Measurements from ENCODE around the gene TMEM52.

The TMEM52 gene

DNA sequence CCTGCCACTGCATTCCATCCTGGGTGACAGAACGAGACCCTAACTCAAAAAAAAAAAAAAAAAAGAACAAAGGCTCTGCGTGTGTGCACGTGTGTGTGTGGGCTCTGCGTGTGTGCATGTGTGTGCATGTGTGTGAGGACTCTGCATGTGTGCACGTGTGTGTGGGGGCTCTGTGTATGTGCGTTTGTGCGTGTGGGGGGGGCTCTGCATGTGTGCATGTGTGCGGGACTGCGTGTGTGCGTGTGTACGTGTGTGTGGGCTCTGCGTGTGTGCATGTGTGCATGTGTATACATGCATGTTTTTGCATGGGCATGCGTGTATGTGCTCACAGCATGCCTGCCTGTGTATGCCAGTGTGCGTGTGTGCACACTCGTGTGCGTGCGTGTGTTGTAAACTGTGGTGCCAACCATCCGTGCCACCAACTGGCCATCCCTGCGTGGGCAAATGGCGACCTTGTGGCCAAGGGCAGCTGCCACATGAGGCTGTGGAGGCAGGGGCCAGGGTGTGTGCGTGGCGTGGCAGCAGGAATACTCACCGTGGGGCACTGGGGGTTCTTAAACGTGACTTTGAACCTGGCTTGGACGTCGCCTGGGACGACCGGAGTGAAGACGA lies 26.8 kb upstream of the TMEM52 start:
- no peak for TF ChIP-seq ISL1 (CRISPR knock-in tag; IDR thresholded peaks at IDR 0.05)
- TF ChIP-seq, protein P1, sequence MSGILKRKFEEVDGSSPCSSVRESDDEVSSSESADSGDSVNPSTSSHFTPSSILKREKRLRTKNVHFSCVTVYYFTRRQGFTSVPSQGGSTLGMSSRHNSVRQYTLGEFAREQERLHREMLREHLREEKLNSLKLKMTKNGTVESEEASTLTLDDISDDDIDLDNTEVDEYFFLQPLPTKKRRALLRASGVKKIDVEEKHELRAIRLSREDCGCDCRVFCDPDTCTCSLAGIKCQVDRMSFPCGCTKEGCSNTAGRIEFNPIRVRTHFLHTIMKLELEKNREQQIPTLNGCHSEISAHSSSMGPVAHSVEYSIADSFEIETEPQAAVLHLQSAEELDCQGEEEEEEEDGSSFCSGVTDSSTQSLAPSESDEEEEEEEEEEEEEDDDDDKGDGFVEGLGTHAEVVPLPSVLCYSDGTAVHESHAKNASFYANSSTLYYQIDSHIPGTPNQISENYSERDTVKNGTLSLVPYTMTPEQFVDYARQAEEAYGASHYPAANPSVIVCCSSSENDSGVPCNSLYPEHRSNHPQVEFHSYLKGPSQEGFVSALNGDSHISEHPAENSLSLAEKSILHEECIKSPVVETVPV (CRISPR knock-in tag; IDR thresholded peaks at IDR 0.05) = no peak
- TF ChIP-seq, protein P2, sequence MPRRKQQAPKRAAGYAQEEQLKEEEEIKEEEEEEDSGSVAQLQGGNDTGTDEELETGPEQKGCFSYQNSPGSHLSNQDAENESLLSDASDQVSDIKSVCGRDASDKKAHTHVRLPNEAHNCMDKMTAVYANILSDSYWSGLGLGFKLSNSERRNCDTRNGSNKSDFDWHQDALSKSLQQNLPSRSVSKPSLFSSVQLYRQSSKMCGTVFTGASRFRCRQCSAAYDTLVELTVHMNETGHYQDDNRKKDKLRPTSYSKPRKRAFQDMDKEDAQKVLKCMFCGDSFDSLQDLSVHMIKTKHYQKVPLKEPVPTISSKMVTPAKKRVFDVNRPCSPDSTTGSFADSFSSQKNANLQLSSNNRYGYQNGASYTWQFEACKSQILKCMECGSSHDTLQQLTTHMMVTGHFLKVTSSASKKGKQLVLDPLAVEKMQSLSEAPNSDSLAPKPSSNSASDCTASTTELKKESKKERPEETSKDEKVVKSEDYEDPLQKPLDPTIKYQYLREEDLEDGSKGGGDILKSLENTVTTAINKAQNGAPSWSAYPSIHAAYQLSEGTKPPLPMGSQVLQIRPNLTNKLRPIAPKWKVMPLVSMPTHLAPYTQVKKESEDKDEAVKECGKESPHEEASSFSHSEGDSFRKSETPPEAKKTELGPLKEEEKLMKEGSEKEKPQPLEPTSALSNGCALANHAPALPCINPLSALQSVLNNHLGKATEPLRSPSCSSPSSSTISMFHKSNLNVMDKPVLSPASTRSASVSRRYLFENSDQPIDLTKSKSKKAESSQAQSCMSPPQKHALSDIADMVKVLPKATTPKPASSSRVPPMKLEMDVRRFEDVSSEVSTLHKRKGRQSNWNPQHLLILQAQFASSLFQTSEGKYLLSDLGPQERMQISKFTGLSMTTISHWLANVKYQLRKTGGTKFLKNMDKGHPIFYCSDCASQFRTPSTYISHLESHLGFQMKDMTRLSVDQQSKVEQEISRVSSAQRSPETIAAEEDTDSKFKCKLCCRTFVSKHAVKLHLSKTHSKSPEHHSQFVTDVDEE (CRISPR knock-in tag; IDR thresholded peaks at IDR 0.05) = no peak
- TF ChIP-seq, protein P3, sequence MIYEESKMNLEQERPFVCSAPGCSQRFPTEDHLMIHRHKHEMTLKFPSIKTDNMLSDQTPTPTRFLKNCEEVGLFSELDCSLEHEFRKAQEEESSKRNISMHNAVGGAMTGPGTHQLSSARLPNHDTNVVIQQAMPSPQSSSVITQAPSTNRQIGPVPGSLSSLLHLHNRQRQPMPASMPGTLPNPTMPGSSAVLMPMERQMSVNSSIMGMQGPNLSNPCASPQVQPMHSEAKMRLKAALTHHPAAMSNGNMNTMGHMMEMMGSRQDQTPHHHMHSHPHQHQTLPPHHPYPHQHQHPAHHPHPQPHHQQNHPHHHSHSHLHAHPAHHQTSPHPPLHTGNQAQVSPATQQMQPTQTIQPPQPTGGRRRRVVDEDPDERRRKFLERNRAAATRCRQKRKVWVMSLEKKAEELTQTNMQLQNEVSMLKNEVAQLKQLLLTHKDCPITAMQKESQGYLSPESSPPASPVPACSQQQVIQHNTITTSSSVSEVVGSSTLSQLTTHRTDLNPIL (CRISPR knock-in tag; IDR thresholded peaks at IDR 0.05; ENCODE audit: low read depth) = no peak
- ATAC-seq = no peak

DNA sequence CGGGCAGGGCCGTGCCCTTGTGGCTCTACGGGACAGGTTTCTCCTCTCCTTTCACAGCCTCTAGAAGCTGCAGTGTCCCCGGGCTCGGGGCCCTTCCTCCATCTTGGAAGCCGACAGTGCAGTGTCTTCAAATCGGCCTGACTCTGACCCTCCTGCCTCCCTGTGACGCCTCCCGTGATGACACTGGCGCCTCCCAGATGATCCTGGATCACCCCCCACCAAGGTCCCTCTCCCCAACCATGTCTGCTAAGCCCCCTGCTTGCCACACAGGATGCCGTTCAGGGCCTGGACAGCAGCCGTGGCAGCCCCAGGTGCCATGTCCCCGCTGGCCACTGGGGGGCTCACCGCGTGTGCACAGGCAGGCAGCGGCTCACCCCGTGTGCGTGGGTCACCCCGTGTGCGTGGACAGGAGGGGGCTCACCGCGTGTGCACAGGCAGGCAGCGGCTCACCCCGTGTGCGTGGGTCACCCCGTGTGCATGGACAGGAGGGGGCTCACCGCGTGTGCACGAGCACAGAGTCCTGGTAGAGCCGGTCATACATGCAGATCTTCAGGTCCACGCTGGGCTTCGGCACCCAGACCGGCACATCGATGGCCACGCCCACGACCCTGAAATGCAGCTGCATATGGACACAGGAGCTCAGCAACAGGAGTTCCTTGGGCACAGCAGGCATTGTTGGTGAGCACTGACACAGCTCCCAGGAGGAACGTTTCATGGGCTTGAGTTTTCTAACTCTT lies 24.9 kb upstream of the TMEM52 start:
- peak; percentile 98 for ATAC-seq
- TF ChIP-seq ZNF565 (CRISPR knock-in tag; conservative IDR thresholded peaks at IDR 0.05; ENCODE audit: low read depth) (no peak), GLIS3 (CRISPR knock-in tag; IDR thresholded peaks at IDR 0.05) (no peak), ZC3H10 (CRISPR knock-in tag; IDR thresholded peaks at IDR 0.05) (no peak), ZFP30 (CRISPR knock-in tag; IDR thresholded peaks at IDR 0.05) (no peak), ISL1 (CRISPR knock-in tag; IDR thresholded peaks at IDR 0.05) (no peak), ARNTL (CRISPR knock-in tag; IDR thresholded peaks at IDR 0.05; ENCODE audit: borderline replicate concordance, low read depth) (no peak), OSR1 (CRISPR knock-in tag; IDR thresholded peaks at IDR 0.05) (no peak), TOX (CRISPR knock-in tag; IDR thresholded peaks at IDR 0.05; ENCODE audit: borderline replicate concordance) (no peak), BACH2 (CRISPR knock-in tag; IDR thresholded peaks at IDR 0.05; ENCODE audit: borderline replicate concordance) (no peak), TCF4 (CRISPR knock-in tag; IDR thresholded peaks at IDR 0.05; ENCODE audit: borderline replicate concordance) (no peak), ZFP3 (CRISPR knock-in tag; IDR thresholded peaks at IDR 0.05) (no peak)
- TF ChIP-seq, protein P2 (CRISPR knock-in tag; IDR thresholded peaks at IDR 0.05) = no peak

DNA sequence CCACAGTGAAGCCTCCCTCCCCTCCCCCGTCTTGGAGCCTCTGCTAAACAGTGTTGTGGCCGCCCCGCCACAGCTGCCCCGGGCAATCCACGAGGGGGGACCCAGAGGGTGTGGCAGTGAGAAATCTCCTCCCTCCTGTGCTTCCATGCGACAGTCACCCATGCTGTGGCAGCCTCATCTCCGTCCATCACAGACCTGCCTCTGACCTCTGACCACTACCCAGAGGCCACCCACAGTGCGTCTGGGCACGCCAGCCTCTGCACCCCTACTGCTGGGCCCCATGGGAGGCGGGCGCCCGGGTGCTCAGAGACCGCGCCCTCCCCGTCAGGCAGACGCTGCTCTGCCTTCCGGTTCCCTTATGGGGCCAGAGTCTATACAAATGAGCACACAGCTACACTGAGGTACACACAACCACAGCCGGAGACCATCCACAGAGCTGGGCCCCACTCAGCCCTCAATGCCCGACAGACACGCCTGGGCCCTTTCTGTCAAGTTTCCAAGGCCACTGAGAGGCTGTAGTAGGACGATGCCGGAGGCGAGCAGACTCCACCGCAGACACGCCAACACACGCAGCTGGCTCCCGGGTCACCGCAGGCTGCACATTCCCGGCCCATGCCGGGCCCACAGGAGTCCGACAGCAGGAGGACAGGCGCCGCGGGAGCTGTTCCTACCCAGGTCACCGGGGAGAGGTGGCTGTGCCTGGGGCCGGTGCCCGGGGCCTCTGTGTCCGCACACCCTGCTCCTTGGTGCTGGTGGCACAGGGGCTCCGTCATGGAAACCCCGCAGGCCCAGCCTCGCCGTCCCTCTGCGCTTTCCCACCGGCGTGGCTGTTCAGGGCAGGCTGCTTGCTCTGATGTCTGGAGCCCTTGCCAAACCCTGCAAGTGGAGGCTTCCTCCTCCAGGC lies 23.9 kb upstream of the TMEM52 start:
- ATAC-seq = no peak; the same call in 2 of the 3 replicates
- TF ChIP-seq PPARA (CRISPR knock-in tag; IDR thresholded peaks at IDR 0.05; ENCODE audit: borderline replicate concordance) (no peak), BACH2 (CRISPR knock-in tag; IDR thresholded peaks at IDR 0.05; ENCODE audit: borderline replicate concordance) (no peak), RARB (CRISPR knock-in tag; IDR thresholded peaks at IDR 0.05) (no peak), ZNF565 (CRISPR knock-in tag; conservative IDR thresholded peaks at IDR 0.05; ENCODE audit: low read depth) (no peak), OSR1 (CRISPR knock-in tag; IDR thresholded peaks at IDR 0.05) (no peak), GLIS3 (CRISPR knock-in tag; IDR thresholded peaks at IDR 0.05) (no peak), ZFP30 (CRISPR knock-in tag; IDR thresholded peaks at IDR 0.05) (no peak), ZNF70 (CRISPR knock-in tag; IDR thresholded peaks at IDR 0.05) (no peak)
- TF ChIP-seq, protein P4, sequence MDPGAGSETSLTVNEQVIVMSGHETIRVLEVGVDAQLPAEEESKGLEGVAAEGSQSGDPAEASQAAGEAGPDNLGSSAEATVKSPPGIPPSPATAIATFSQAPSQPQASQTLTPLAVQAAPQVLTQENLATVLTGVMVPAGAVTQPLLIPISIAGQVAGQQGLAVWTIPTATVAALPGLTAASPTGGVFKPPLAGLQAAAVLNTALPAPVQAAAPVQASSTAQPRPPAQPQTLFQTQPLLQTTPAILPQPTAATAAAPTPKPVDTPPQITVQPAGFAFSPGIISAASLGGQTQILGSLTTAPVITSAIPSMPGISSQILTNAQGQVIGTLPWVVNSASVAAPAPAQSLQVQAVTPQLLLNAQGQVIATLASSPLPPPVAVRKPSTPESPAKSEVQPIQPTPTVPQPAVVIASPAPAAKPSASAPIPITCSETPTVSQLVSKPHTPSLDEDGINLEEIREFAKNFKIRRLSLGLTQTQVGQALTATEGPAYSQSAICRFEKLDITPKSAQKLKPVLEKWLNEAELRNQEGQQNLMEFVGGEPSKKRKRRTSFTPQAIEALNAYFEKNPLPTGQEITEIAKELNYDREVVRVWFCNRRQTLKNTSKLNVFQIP (CRISPR knock-in tag; IDR thresholded peaks at IDR 0.05; ENCODE audit: borderline replicate concordance, low read depth) = no peak
- TF ChIP-seq, protein P1 (CRISPR knock-in tag; IDR thresholded peaks at IDR 0.05) = no peak

All from SK-N-SH treated with all-trans-retinoic acid at 6 μM for 48 hours (cell line).